ENCODE measurements around the gene ART3. TPM values are rescaled to one million over a fixed set of nuclear protein-coding genes. Genes with fewer than 3 reads are reported as not detected.

The ART3 gene
- total and polyA plus RNA-seq, 2 of the 8 experiments (the other 6 are each of a cell fraction or from before 2014, with no cell fraction given) = 0.21 to 0.63 TPM

- Histone ChIP-seq H3K23ac (ENCODE audit: insufficient read length) (no peak overlapping the region), H3K4me2 (ENCODE audit: insufficient read depth in 1 of 2, low read depth in 2 of 2, low read length in 2 of 2) (no peak overlapping the region), H2AFZ (ENCODE audit: low read length) (no peak overlapping the region), H3K4me3 (ENCODE audit: extremely low read depth in 1 of 4, insufficient read depth in 2 of 4, low read depth in 3 of 4, low read length in 4 of 4) (no peak overlapping the region), H4K91ac (replicated peaks; ENCODE audit: insufficient read length, low read length) (no peak overlapping the region), H3K27ac (ENCODE audit: low read depth, low read length) (no peak overlapping the region), H3K4ac (replicated peaks; ENCODE audit: insufficient read length, low read depth, low read length) (no peak overlapping the region), H3K9me3 (ENCODE audit: insufficient read depth in 2 of 2, low read depth in 1 of 2, low read length in 1 of 2) (no peaks in the 10 kb centered on the region), H4K20me1 (replicated peaks in 1 of 2; ENCODE audit: control insufficient read depth in 1 of 2, insufficient read depth in 2 of 2, low read length in 2 of 2) (no peaks in the 10 kb centered on the region), H3K18ac (ENCODE audit: extremely low read depth, low read length) (no peak overlapping the region), H2BK120ac (replicated peaks; ENCODE audit: low read depth, low read length) (no peak overlapping the region), H4K5ac (ENCODE audit: insufficient read length, low read depth, low read length) (no peak overlapping the region), H2BK15ac (ENCODE audit: low read length) (no peak overlapping the region), H4K8ac (ENCODE audit: extremely low read depth, insufficient read depth, low read length) (no peak overlapping the region), H3K79me2 (ENCODE audit: control insufficient read depth in 1 of 2, insufficient read depth in 2 of 2, low read length in 2 of 2) (no peaks in the 10 kb centered on the region), H3K27me3 (replicated peaks in 1 of 4; ENCODE audit: control insufficient read depth in 3 of 4, extremely low read depth in 1 of 4, insufficient read depth in 3 of 4, low read length in 3 of 4) (peaks cover 0 to 2% (median 0%) of the 10 kb centered on the region in 4 experiments; a peak in 1 of 7 replicates), H2AK5ac (ENCODE audit: low read depth, low read length) (no peak overlapping the region), H3K14ac (ENCODE audit: insufficient read length) (no peak overlapping the region), H3K9ac (replicated peaks in 1 of 4; ENCODE audit: extremely low read depth in 1 of 4, low read depth in 3 of 4, low read length in 3 of 4) (no peak overlapping the region), H3K79me1 (ENCODE audit: low read depth, low read length) (no peaks in the 10 kb centered on the region), H2BK5ac (ENCODE audit: low read depth, low read length) (no peak overlapping the region), H3K23me2 (ENCODE audit: low read depth, low read length) (no peaks in the 10 kb centered on the region), H2BK12ac (ENCODE audit: low read depth, low read length) (no peak overlapping the region), H3K36me3 (ENCODE audit: control insufficient read depth in 2 of 4, insufficient read depth in 4 of 4, low read length in 3 of 4) (no peaks in the 10 kb centered on the region), H3K56ac (replicated peaks; ENCODE audit: insufficient read length, low read depth, low read length) (no peak overlapping the region), H2BK20ac (ENCODE audit: low read length) (no peak overlapping the region), H3K4me1 (replicated peaks in 1 of 4; ENCODE audit: control insufficient read depth in 3 of 4, insufficient read depth in 4 of 4, low read length in 3 of 4) (peaks cover 0 to 13% (median 10%) of the 10 kb centered on the region in 4 experiments; a peak in 4 of 7 replicates)
- no peak for DNase-seq (ENCODE audit: low read depth in 1 of 2, low spot score in 2 of 2)
- no peak for FAIRE-seq
- CTCF ChIA-PET (ENCODE audit: partially characterized antibody) = interaction anchor here (0.7 to 2.2 kb wide), 7 partner anchors 9 to 126 kb away, joined by 3 to 16 read pairs (median 3); no protein-coding TSS in a partner anchor
- POLR2A ChIA-PET (ENCODE audit: partially characterized antibody) = no interaction called here
- TF ChIP-seq SAP30 (IDR thresholded peaks at IDR 0.05; ENCODE audit: insufficient read depth, insufficient replicate concordance, low read length) = no peak
- no peak for TF ChIP-seq SIX5 (IDR thresholded peaks at IDR 0.05; ENCODE audit: low read depth, low read length)
- no peak for TF ChIP-seq ZNF274 (IDR thresholded peaks at IDR 0.05; ENCODE audit: borderline replicate concordance, extremely low read depth, low read length)
- no peak for TF ChIP-seq TEAD4 (IDR thresholded peaks at IDR 0.05; ENCODE audit: low read depth, low read length)
- TF ChIP-seq CEBPB (IDR thresholded peaks at IDR 0.05; ENCODE audit: low read depth, low read length) = no peak
- TF ChIP-seq, protein P1, sequence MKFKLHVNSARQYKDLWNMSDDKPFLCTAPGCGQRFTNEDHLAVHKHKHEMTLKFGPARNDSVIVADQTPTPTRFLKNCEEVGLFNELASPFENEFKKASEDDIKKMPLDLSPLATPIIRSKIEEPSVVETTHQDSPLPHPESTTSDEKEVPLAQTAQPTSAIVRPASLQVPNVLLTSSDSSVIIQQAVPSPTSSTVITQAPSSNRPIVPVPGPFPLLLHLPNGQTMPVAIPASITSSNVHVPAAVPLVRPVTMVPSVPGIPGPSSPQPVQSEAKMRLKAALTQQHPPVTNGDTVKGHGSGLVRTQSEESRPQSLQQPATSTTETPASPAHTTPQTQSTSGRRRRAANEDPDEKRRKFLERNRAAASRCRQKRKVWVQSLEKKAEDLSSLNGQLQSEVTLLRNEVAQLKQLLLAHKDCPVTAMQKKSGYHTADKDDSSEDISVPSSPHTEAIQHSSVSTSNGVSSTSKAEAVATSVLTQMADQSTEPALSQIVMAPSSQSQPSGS (IDR thresholded peaks at IDR 0.05; ENCODE audit: low read length) = no peak
- no peak for TF ChIP-seq HDAC6 (IDR thresholded peaks at IDR 0.05; ENCODE audit: low read depth, low read length)
- no peak for TF ChIP-seq POU5F1 (IDR thresholded peaks at IDR 0.05; ENCODE audit: low read depth, low read length)
- TF ChIP-seq MAFK (IDR thresholded peaks at IDR 0.05; ENCODE audit: low read depth, low read length) = no peak
- no peak for TF ChIP-seq BCL11A (IDR thresholded peaks at IDR 0.05; ENCODE audit: low read depth in 2 of 2, low read length in 2 of 2)
- TF ChIP-seq ATF3 (IDR thresholded peaks at IDR 0.05; ENCODE audit: insufficient read depth, low read depth, low read length) = no peak
- TF ChIP-seq SUZ12 (IDR thresholded peaks at IDR 0.05; ENCODE audit: low read length) = no peak
- TF ChIP-seq CHD2 (IDR thresholded peaks at IDR 0.05; ENCODE audit: low read length) = no peak
Measured at GRCh38 chr4:76058302-76058701, 16.2 kb upstream of the ART3 start.
